ENCODE results near the gene CDNF. TPM values are rescaled to one million over a fixed set of nuclear protein-coding genes. Genes with fewer than 3 reads are reported as not detected.
A peak's percentile ranks its signal among the peaks of the same experiment; 100 is the strongest.

CDNF gene
- total RNA-seq, 4 donors from 2014 or later: 2.2 to 2.5 TPM; not detected in 2

- WGBS, 2 donors (ENCODE audit: low coverage in 1 of 2): 82 to 83% methylated on average over 5 to 10 of the region's 10 CpGs
- intact Hi-C loops (cut with DNase I; ENCODE audit: low total_unique reads): no loop called here
- TF ChIP-seq CTCF (IDR thresholded peaks at IDR 0.05): peak in 2 of 5 experiments; percentile 15 to 20
- no peak for TF ChIP-seq POLR2A (IDR thresholded peaks at IDR 0.05)
- TF ChIP-seq POLR2AphosphoS5 (IDR thresholded peaks at IDR 0.05): peak in 2 of 3 donors; percentile 27 to 43
- in situ Hi-C loops (cut with MboI; ENCODE audit: low pct_ligation_motif_present in 1 of 4, low pct_unique_long_range_greater_than_20kb in 1 of 4, low sequenced_read_pairs in 3 of 4): no loop called here
- no peak overlapping the region for H3K4me3 ChIP-seq
- no peaks in the 10 kb centered on the region for H3K36me3 ChIP-seq
- H3K9me3 ChIP-seq: no peaks in the 10 kb centered on the region
- DNase-seq: no peak
- no peaks in the 10 kb centered on the region for H3K27me3 ChIP-seq
- H3K4me1 ChIP-seq: peaks cover 0 to 5% (median 2%) of the 10 kb centered on the region in 4 donors
- H3K27ac ChIP-seq: no peak overlapping the region
Measured at GRCh38 chr10:14773551-14774213, 64.2 kb downstream of the CDNF start.

- no peaks in the 10 kb centered on the region for H3K9me3 ChIP-seq
- H3K36me3 ChIP-seq: no peaks in the 10 kb centered on the region
- 69 to 82% methylated on average over 6 to 7 of the region's 7 CpGs for WGBS, 2 donors (ENCODE audit: low coverage in 1 of 2)
- in situ Hi-C loops (cut with MboI; ENCODE audit: low pct_ligation_motif_present in 1 of 4, low pct_unique_long_range_greater_than_20kb in 1 of 4, low sequenced_read_pairs in 3 of 4) (no loop called here), intact Hi-C loops (cut with DNase I; ENCODE audit: low total_unique reads) (no loop called here)
- no peak for DNase-seq
- H3K27me3 ChIP-seq: no peaks in the 10 kb centered on the region
- no peaks in the 10 kb centered on the region for H3K4me1 ChIP-seq
- no peak for TF ChIP-seq POLR2AphosphoS5 (IDR thresholded peaks at IDR 0.05)
- TF ChIP-seq CTCF (IDR thresholded peaks at IDR 0.05): no peak
- TF ChIP-seq POLR2A (IDR thresholded peaks at IDR 0.05): no peak
- TF ChIP-seq EP300 (IDR thresholded peaks at IDR 0.05; ENCODE audit: low read depth): no peak
- no peak overlapping the region for H3K27ac ChIP-seq
- no peak overlapping the region for H3K4me3 ChIP-seq
Measured at GRCh38 chr10:14772399-14772798, 65.4 kb downstream of the CDNF start.

- no peaks in the 10 kb centered on the region for H3K27me3 ChIP-seq
- DNase-seq: no peak
- 94 to 96% methylated on average over 2 of the region's 2 CpGs for WGBS, 2 donors (ENCODE audit: low coverage in 1 of 2)
- in situ Hi-C loops (cut with MboI; ENCODE audit: low pct_ligation_motif_present in 1 of 4, low pct_unique_long_range_greater_than_20kb in 1 of 4, low sequenced_read_pairs in 3 of 4): no loop called here
- H3K36me3 ChIP-seq: no peaks in the 10 kb centered on the region
- H3K27ac ChIP-seq: no peak overlapping the region
- H3K9me3 ChIP-seq: no peaks in the 10 kb centered on the region
- H3K4me1 ChIP-seq: no peaks in the 10 kb centered on the region
- no peak for TF ChIP-seq POLR2A (IDR thresholded peaks at IDR 0.05)
- TF ChIP-seq CTCF (IDR thresholded peaks at IDR 0.05): no peak
- TF ChIP-seq EP300 (IDR thresholded peaks at IDR 0.05; ENCODE audit: low read depth): no peak
- no peak for TF ChIP-seq POLR2AphosphoS5 (IDR thresholded peaks at IDR 0.05)
- H3K4me3 ChIP-seq: no peak overlapping the region
- intact Hi-C loops (cut with DNase I; ENCODE audit: low total_unique reads): no loop called here
Measured at GRCh38 chr10:14770927-14771326, 66.9 kb downstream of the CDNF start.

Other genes with a start within 250 kb of the CDNF start
- gene FAM107B, start 63.1 kb downstream of the CDNF start, total RNA-seq: 10 to 100 TPM; 23.9 to 71.0 (median 52.8) TPM
- 10 to 100 TPM in 2 of 4 donors, 1 to 10 TPM in 2; 6.7 to 15.4 (median 8.7) TPM for gene HSPA14, start 269 bp upstream of the CDNF start, total RNA-seq
- 10 to 100 TPM; 11.5 to 19.8 (median 14.0) TPM for gene MSANTD7, start 269 bp upstream of the CDNF start, total RNA-seq
- 1 to 10 TPM in 3 of 4 donors, under 1 TPM in 1; 0.60 to 4.6 (median 3.0) TPM for gene SUV39H2, start 40.8 kb upstream of the CDNF start, total RNA-seq
- 10 to 100 TPM in 3 of 4 donors, 1 to 10 TPM in 1; 10.0 to 61.3 (median 13.8) TPM for gene DCLRE1C, start 116.1 kb upstream of the CDNF start, total RNA-seq
- not detected for gene MEIG1, start 121.4 kb upstream of the CDNF start, total RNA-seq
- not detected for gene OLAH, start 205.9 kb upstream of the CDNF start, total RNA-seq